Measurements from ENCODE around the gene MEGF8.
"Not testable (repeated sequence)": the region's sequence is repeated elsewhere in the genome, so short reads cannot be mapped to it uniquely, and the experiment has no call there.

The MEGF8 gene

DNA sequence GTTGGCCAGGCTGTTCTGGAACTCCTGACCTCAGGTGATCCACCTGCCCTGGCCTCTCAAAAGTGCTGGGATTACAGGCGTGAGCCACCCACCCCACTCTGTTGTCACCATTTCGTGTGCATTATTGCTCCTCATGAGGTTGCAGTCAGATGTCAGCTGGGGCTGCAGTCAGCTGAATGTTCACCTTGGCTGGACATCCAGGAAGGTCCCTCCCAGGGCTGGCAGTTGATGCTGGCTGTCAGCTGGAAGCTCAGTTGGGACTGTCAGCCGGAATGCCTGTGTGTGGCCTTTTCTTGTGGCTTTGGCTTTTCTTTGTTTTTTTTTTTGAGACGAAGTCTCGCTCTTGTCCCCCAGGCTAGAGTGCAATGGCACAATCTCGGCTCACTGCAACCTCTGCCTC is 6.6 kb downstream of the MEGF8 start:
- no peak for DNase-seq

DNA sequence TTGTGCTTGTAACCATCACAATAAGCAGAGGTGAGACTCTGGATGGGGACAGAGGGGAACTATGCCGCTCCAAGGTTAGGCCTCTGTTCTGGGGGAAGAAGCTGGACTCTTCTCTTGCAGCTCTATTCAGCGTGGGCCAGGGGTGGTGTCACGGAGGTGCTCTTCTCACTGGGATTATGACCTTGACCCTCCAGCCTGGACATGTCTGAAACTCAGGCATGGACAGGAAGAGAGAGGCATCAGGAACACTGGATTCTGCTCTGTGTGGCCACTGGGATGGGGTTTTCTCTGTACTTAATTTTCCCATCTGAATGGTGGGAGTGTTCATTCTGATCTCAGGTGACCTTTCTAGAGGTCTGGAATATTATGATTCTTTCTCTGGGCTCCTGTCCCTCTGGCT is 7.6 kb downstream of the MEGF8 start:
- no peak for DNase-seq

DNA sequence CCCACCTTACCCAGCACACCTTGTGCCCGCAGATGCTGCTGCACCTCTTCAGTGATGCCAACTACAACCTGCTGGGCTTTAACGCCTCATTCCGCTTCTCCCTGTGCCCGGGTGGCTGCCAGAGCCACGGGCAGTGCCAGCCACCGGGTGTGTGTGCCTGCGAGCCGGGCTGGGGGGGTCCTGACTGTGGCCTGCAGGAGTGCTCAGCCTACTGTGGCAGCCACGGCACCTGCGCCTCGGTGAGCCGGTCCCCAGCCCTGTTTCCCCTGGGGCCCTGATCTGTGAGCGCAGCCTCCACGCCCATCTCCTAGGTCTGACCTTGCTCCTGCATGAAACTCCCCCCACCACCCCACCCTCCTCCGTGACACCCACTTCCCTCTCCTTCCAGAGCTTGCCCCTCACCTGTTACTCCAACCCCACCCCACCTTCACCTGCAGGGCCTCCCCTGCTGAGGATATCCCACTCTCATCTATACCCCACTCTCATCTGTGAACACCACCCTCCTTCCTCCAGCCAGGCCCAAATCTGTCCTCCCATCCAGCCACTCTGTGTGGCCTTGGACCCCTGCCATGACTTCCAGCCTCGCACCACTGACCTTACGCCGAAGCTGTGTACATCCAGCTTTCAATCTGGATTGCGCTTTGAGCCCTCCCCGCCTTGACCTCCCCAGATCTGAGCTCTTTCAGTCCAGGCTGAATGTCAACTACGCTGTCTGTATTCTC is 8.7 kb downstream of the MEGF8 start:
- DNase-seq = no peak

DNA sequence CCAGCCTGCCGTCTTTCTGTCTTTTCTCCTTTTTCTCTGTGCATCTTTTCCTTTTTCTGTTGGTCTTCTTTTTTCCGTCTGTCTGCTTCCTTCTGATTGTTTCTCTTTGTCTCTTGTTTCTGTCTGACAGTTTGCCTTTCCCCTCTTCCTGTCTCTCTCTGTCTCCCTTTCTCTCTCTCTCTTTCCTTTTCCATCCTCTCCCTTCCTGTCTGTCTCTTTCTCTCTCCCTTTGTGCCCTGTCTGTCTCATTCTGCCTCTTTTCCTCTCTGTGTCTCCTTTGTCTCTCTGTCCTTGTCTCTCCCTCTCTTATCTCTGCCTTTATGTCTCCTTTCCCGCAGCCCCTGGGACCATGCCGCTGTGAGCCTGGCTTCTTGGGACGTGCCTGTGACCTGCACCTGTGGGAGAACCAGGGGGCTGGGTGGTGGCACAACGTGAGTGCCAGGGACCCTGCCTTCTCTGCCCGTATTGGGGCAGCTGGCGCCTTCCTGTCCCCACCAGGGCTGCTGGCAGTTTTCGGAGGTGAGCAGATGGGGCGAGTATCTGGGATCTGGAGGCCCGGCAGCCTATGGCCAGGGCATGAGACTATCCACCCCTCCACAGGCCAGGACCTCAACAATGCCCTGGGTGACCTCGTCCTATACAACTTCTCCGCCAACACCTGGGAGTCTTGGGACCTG is 9.4 kb downstream of the MEGF8 start:
- no peak for DNase-seq

DNA sequence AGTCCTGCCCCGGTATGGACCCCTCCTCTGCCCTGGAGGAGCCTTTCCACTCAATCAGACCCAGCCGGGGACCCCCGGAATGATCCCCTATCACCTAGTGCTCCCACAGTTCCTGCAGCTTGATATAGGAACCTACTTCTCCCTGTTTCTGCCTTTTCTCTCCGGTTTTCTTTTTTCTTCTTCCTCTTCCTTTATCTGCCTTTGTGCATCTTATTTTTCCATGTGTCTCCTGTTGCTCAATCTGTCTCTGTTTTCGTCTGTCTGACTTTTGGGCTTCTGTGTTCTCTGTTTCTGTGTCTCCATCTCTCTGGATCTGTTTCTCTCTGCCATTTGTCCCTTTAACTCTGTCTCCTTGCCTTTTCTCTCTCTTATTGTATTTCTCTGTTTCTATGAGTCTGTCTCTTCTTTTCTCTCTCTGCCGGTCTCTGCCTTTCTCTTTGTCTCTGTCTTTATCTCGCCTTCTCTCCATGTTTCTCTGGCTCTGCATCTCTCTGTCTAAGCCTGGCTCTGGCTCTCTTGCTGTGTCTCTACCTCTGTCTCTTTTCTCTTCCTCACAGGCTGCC is 10.0 kb downstream of the MEGF8 start:
- no peak for DNase-seq

DNA sequence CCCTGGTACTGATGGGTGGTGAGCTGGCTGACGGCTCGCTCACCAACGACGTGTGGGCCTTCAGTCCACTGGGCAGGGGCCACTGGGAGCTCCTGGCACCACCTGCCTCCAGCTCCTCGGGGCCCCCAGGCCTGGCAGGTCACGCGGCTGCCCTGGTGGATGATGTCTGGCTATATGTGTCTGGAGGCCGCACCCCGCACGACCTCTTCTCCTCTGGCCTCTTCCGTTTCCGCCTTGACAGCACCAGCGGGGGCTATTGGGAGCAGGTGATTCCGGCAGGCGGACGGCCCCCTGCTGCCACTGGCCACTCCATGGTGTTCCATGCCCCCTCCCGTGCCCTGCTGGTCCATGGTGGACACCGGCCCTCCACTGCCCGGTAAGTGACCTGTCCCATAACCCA is 10.5 kb downstream of the MEGF8 start:
- no peak for DNase-seq

GRCh38 chr19:42339126-42339860 is 13.9 kb downstream of the MEGF8 start:
- not testable (repeated sequence) for DNase-seq

DNA sequence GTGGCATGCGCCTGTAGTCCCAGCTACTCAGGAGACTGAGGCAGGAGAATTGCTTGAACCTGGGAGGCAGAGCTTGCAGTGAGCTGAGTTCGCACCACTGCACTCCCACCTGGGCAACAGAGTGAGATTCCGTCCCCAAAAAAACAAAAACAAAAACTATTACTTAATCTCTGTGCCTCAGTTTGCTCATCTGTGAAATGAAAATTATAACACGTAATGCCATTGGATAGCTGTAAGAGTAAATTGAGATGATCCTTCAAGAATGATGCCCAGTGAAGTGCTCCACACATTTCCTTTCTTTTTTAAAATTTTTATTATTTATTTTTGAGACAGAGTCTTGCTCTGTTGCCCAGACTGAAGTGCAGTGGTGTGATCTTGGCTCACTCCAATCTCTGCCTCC is 14.5 kb downstream of the MEGF8 start:
- not testable (repeated sequence) for DNase-seq

DNA sequence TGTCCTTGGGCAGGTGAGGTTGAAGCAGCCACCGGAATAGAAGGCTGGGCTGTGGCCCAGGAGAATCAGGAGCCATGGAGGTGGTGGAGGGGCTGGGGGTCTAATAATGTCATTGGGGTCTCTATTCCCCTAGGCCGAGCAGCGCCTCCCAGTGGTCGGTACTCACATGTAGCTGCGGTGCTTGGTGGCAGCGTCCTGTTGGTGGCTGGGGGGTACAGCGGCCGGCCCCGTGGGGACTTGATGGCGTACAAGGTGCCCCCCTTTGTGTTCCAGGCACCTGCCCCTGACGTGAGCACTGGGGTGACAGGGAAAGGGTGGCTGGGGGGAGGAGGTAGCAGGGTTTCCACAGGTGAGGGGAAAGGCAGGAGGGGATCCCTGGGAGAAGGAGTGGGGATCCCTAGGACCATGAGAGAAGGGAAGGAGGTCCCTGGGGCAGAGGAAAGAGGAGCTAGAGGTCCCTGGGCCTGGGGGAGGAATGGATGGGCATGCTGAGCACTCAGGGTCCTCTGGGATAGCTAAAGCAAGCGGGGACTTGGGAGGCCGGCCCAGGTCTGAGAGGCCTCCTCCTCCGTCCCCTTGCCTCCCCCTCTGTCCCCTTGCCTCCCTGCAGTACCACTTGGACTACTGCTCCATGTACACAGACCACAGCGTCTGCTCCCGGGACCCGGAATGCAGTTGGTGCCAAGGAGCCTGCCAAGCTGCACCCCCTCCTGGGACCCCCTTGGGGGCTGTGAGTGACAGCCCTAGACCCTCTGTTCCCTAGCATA is 18.1 kb downstream of the MEGF8 start:
- no peak for DNase-seq

GRCh38 chr19:42344336-42344893 is 19.0 kb downstream of the MEGF8 start:
- no peak for DNase-seq

- DNase-seq = no peak
Measured at GRCh38 chr19:42345191-42345812, 19.9 kb downstream of the MEGF8 start.

DNA sequence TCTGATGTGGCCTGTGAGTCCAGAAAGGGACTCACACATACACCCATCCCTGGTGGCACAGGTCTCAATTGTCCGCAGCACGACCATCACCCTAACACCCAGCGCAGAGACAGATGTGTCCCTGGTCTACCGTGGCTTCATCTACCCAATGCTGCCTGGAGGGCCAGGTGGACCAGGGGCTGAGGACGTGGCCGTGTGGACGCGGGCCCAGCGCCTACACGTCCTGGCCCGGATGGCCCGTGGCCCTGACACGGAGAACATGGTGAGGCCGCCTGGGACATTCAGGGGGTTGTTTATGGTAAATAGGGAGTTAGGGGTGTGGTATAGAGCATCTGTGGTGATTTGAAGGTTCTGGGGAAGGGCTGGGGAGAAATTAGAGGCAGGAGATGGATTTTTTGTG is 22.8 kb downstream of the MEGF8 start:
- DNase-seq = no peak

DNA sequence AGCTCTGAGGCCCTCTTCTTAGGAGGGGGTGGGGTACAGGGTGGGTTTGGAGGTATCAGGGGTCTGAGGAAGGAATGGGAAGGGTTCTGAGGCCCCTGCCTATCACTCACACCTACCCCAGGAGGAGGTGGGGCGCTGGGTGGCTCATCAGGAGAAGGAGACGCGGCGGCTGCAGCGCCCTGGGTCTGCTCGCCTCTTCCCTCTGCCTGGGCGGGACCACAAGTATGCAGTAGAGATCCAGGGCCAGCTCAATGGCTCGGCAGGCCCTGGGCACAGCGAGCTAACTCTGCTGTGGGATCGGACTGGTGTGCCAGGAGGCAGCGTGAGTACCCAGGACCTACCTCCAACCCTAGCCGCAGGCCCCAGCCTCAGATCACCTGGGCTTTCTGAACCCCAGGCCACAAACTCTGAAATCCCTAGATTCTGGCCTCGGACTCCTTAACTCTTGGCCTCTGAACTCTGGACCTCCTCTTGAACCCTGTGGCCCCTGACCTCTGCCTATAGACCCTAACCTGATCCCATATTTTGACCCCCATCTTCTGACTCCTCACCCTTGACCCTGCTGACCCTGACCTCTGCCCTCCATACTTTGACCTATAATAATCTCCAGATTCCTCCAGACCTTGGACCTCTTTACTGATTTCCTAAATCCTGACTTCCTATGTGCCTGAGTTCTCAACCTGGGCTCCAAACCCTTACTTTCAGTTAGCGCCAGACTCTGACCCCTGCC is 24.1 kb downstream of the MEGF8 start:
- no peak for DNase-seq

GRCh38 chr19:42350417-42350816 is 25.0 kb downstream of the MEGF8 start:
- no peak for DNase-seq

GRCh38 chr19:42351079-42351735 is 25.8 kb downstream of the MEGF8 start:
- no peak for DNase-seq

- no peak for DNase-seq
Measured at GRCh38 chr19:42352301-42353259, 27.1 kb downstream of the MEGF8 start.

GRCh38 chr19:42353341-42354015 is 28.0 kb downstream of the MEGF8 start:
- DNase-seq = no peak

DNA sequence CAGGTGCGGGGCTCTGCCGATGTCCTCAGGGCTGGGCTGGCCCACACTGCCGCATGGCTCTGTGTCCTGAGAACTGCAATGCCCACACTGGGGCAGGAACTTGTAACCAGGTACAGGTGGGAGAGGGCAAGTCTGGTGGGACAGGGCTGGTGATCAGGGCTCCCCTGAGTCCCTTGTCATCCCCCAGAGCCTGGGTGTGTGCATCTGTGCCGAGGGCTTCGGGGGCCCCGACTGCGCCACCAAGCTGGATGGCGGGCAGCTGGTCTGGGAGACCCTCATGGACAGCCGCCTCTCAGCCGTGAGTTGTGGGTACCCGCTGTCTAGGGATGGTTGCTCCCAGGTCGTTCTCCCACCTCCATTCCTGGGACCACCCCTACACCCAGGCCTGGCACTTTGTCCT is 30.5 kb downstream of the MEGF8 start:
- no peak for DNase-seq

- DNase-seq = no peak
Measured at GRCh38 chr19:42356686-42357085, 31.3 kb downstream of the MEGF8 start.
